ENCODE data around the gene SLC11A2. TPM values are rescaled to one million over a fixed set of nuclear protein-coding genes. Genes with fewer than 3 reads are reported as not detected.
A peak's percentile ranks its signal among the peaks of the same experiment; 100 is the strongest.

Gene SLC11A2
- total RNA-seq, 1 experiment from 2014 or later = 47.9 TPM

- no peak overlapping the region for H3K14ac ChIP-seq (ENCODE audit: insufficient read depth, low read length)
- no peak overlapping the region for H2BK120ac ChIP-seq (ENCODE audit: low read depth, low read length, poor library complexity, severe bottlenecking)
- no CpG with 5 or more reads among the region's 5 CpGs for WGBS (ENCODE audit: extremely low coverage, insufficient read length, low lambda C conversion rate)
- no peak overlapping the region for H3K9ac ChIP-seq (ENCODE audit: extremely low read depth, insufficient read length, low read length)
- Mint-ChIP-seq H3K27ac (peak overlapping the region in 2 of 3 experiments; percentile 35 to 36; a peak in 2 of 7 replicates), H3K9me3 (no peaks in the 10 kb centered on the region), H3K36me3 (ENCODE audit: insufficient read depth in 1 of 3, low read depth in 3 of 3) (peaks cover 7 to 12% (median 8%) of the 10 kb centered on the region in 3 experiments), H3K27me3 (ENCODE audit: low read depth) (no peaks in the 10 kb centered on the region), H3K4me3 (no peak overlapping the region), H3K4me1 (peaks cover 30 to 37% of the 10 kb centered on the region in 2 experiments)
- no peak for TF ChIP-seq CTCF (conservative IDR thresholded peaks at IDR 0.05)
- no peak overlapping the region for H3T11ph ChIP-seq (ENCODE audit: low read length)
- H4K8ac ChIP-seq (replicated peaks; ENCODE audit: insufficient read length, low read depth, low read length) = no peak overlapping the region
- H3K4me2 ChIP-seq (ENCODE audit: insufficient read depth, insufficient read length, low read length) = no peak overlapping the region
- peaks cover 6% of the 10 kb centered on the region; the same call in 1 of the 2 replicates for H3K79me2 ChIP-seq (ENCODE audit: insufficient read depth, low read length)
- no peaks in the 10 kb centered on the region for H3K27me3 ChIP-seq (ENCODE audit: insufficient read depth, low read length)
- H3K4ac ChIP-seq (ENCODE audit: low read depth, low read length) = no peak overlapping the region
- H2BK5ac ChIP-seq (ENCODE audit: insufficient read length, low read length) = no peak overlapping the region
- H3K79me1 ChIP-seq (ENCODE audit: insufficient read depth, low read depth, low read length, poor library complexity, severe bottlenecking) = peaks cover 8% of the 10 kb centered on the region
- DNase-seq = no peak
- no peak overlapping the region for H2AFZ ChIP-seq (ENCODE audit: low read length)
- H3K23me2 ChIP-seq (ENCODE audit: insufficient read length, low read depth, low read length, poor library complexity, severe bottlenecking) = no peaks in the 10 kb centered on the region
- no peaks in the 10 kb centered on the region for H4K20me1 ChIP-seq (ENCODE audit: control insufficient read depth, insufficient read depth, insufficient read length)
- H4K91ac ChIP-seq (ENCODE audit: insufficient read length, low read depth, low read length) = no peak overlapping the region
- H2BK20ac ChIP-seq (ENCODE audit: low read depth, low read length, poor library complexity, severe bottlenecking) = no peak overlapping the region
- H3K4me1 ChIP-seq (ENCODE audit: insufficient read depth, low read length) = no peaks in the 10 kb centered on the region
- H3K27ac ChIP-seq (ENCODE audit: insufficient read length, low read depth, low read length) = no peak overlapping the region
- no peak overlapping the region for H3K56ac ChIP-seq (ENCODE audit: insufficient read length, low read depth, low read length)
- no peak overlapping the region for H4K5ac ChIP-seq (ENCODE audit: insufficient read length, low read depth, low read length)
- H2AK5ac ChIP-seq (ENCODE audit: insufficient read length, low read length) = no peak overlapping the region
- H3K23ac ChIP-seq (ENCODE audit: insufficient read length, low read depth, low read length) = no peak overlapping the region
- H3K18ac ChIP-seq (ENCODE audit: insufficient read length, low read depth, low read length) = no peak overlapping the region
- no peak overlapping the region for H2BK15ac ChIP-seq (ENCODE audit: low read depth, low read length)
- H3K9me3 ChIP-seq (ENCODE audit: control insufficient read depth, low read depth, low read length) = no peaks in the 10 kb centered on the region
- no peak overlapping the region for H2BK12ac ChIP-seq (ENCODE audit: insufficient read length, low read depth, low read length)
Observed at GRCh38 chr12:51012570-51013236, 13.5 kb downstream of the SLC11A2 start.

All from H9 (cell line).